NCI-H524 (cell line): ENCODE measurements around the gene TOR4A.
A peak's percentile ranks its signal among the peaks of the same experiment; 100 is the strongest.

Experiments used
- DNase-seq, 2 experiments: peaks; one replicate each; lab custom pipeline; 2025; lab: John Stamatoyannopoulos, UW

TOR4A gene

DNA sequence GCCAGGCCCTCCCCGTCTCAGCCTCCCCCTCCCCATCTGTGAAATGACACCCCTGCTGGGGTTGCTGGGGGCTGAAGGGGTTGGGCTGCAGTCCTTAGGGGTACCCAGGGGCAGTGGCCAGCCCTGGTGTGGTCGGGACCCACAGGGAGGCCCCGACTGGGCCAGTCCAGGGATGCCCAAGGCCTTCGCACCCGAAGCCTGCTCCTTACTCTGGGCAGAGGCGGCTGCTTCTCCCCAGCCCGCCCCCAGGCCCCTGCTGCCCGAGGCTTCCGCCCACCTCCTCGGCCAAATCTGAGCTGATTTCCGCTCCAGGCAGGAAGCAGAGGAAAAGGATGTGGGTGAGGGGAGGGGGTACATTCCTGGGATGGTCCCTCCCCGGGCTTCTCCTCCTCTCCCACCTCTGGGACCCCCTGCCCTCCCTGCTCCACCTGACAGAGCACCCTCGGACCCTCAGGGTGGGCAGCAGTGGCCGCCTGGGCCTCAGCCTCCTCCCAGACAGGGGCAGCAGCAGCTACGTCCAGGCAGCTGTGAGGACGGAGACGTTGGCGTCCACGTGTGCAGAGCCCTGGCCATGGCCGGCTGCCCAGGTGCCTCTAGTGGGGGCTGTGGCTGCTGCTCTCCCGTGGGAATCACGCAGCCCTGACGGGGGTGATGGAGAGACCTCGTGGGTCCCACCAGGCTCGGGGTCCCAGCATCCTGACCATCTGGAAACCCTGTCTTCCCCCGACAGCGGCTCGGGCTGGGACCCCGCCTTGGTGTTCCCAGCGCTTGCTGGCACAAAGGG, 28.7 kb downstream of the TOR4A start:
- no peak for DNase-seq

GRCh38 chr9:137306850-137307254, 29.3 kb downstream of the TOR4A start:
- DNase-seq, result no peak

GRCh38 chr9:137307255-137308056, 29.9 kb downstream of the TOR4A start:
- DNase-seq, result no peak

DNA sequence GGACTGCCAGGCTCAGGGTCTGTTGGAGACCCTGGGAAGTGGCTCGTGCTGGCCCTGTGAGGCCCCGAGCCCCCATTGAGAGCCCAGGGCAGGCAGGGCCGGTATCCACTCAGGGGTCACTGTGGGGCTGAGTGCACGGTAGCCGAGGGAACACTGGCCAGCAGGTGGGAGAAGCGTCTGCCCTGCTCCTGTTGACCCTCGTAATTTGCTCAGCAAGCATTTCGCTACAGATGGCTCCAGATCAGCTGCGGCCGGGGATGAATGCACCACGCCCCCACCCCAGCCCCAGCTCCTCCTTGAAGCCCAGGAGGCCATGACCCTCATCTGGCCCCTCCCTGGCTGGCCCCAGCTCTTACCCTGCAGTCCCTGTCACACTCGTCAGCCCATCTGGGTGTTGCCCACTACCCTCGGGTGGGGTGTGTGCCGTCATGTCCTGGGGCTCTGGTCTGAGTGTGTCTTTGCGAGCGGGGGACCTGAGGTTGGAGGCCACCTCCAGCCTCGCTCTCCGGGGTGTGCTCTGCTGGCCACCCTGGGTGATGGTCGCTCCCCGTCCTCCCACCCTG, 30.6 kb downstream of the TOR4A start:
- DNase-seq, result peak in 1 of 2 experiments; percentile 23

DNA sequence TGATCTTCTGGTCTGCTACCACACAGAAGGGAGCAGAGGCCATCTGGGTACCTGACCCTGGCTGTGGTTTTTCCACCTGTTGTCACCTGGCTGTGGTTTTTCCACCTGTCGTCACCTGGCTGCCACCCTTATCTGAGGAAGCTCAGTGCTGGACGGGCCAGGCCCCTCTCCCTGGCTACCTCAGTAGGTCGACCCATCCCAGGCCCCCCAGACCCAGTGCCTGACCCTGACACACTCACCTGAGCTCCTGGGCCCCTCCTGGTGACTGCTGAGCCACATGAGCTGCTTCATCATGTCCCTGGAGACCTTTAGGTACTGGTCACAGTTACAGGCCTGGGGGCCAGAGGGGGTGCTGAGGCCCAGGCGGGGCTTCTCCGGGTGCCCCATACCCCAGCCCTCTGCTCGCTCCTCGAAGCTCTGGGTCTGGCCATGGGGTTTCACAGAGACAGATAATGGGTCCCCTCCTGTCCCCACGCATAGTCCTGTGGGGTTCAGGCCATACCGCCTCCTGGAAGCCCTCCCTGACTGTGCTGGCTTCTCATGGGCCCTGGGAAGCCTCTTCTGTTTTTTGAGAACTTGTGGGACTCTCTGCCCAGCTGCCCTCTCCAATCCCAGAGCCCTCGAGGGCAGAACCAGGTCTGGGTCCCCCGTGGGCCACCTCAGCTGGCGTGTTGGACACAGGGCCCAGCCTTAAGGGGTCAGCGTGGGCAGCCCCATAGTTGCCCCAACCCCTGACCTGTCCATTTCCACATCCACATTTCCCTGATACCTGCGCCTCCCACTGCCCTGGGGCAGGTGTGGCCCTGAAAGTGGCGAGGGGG, 32.1 kb downstream of the TOR4A start:
- DNase-seq, result no peak

GRCh38 chr9:137310189-137311052, 32.9 kb downstream of the TOR4A start:
- DNase-seq, result peak; percentile 45 to 64

DNA sequence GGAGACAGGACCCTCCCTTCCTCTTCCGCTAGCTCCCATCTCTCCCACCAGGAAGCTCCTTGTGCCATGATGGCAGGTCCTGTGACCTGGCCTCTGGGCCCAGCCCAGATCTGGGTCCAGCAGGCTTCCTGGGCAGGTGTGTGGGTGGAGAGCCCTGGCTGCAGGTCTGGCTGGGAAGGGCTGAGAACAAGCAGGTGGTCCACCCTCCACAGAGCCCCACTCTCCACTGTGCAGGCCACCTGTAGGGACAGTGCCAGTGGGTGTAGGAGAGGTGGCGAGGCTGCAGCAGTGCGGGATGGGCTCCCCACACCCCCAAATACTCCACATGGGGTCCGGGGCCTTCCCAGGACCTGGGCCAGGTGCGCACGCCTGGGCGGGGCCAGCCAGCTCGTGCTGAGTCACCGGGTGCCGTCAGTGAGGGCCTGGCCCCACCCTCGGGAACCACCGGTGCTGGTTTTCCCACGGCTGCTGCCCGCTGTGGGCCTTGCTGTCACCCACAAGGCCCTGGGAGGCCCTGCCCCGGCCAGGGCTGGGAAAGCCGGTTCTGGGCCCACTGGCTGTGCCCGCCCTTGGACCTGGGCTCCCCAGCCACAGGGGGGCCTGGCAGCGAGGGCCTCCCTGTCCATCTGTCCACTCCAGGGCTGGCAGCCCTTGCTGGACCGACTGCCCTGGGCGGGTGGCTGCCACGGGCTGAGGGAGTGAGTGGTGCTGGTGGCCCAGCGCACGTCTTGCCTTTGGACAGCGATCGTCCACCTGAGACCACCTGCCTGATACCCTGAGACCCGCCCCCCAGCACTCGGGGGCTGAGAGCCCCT, 33.9 kb downstream of the TOR4A start:
- no peak for DNase-seq

GRCh38 chr9:137311986-137312851, 34.7 kb downstream of the TOR4A start:
- DNase-seq, result no peak

DNA sequence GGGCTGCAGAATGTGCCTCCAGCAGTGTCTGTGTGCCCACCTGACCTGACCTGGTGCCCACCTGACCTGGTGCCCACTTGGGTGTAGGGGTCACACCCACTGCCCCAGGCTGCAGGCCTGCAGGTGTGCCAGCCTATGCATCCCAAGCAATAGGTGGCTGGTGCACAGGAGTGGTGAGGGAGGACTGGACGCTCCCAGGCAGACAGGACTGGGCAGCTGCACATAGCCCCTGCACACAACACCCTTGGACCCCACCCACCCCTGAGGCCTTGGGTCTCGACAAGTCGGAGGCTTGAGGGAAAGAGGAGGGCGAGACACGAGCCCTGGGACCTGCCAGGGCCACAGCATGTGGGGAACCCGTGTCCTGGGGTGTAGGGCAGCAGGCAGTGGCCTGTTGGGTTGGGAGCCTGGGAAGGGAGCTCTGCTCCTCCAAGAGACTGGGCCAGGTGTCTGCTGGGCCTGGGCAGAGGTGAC, 35.4 kb downstream of the TOR4A start:
- no peak for DNase-seq

DNA sequence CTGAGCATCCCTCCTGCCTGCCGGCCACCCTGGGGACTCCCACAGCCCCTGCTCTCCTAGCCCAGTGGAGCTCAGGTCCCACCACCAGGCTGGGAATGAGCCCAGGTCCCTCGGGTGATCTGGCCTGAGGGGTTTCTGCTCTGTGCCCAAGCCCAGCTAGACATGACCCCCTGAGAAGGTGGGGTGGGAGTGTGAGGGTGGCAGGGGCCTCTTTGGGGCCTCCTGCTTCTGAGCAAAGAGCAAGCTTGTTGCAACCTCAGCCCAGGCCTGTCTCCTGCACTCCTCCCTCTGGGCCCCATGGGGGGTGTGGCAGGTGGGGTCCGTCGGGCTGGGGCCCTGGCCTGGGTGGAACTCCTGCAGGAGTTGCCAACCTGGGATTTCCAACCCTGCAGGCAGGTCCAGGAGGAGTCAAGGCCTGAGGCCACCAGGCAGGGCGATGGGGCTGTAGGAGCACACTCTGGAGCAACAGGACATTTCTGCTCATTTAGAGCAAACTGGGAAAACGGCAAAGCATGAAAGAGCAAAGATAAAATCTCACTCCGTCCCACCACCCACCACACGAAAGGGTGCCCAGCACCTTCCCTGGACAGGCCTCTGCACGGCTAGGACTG, 35.9 kb downstream of the TOR4A start:
- no peak for DNase-seq

DNA sequence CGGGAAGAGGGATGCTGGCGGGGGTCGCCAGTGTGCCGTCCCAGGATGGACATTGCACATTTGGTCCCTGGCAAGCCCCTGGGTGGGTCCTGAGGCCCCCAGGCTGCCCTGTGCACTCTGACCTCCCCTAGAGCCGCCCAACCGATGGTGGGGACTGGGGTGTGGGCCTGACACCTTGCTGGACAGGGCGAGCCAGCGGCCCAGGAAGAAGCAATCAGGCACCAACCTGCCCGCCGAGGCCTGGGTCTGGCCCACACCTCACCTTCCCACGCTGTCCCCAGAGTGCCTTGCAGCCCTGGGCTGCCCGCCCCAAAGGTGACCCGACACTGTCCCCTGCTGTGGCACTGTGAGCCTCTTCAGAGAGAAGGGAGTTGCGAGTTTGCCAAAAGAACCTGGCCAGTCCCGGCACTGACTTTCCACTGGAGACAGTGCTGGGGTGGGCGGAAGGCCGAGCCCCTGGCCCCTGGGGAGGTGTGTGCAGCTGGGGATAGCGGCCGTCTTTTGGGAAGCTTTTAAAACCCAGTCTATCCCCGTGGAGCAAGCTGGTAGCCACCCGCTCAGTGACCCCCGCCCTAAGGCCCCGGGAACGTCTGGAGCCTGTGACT, 36.5 kb downstream of the TOR4A start:
- no peak for DNase-seq

GRCh38 chr9:137314561-137315560, 37.3 kb downstream of the TOR4A start:
- DNase-seq, result no peak

- no peak for DNase-seq
Measured at GRCh38 chr9:137315581-137316011, 38.1 kb downstream of the TOR4A start.

DNA sequence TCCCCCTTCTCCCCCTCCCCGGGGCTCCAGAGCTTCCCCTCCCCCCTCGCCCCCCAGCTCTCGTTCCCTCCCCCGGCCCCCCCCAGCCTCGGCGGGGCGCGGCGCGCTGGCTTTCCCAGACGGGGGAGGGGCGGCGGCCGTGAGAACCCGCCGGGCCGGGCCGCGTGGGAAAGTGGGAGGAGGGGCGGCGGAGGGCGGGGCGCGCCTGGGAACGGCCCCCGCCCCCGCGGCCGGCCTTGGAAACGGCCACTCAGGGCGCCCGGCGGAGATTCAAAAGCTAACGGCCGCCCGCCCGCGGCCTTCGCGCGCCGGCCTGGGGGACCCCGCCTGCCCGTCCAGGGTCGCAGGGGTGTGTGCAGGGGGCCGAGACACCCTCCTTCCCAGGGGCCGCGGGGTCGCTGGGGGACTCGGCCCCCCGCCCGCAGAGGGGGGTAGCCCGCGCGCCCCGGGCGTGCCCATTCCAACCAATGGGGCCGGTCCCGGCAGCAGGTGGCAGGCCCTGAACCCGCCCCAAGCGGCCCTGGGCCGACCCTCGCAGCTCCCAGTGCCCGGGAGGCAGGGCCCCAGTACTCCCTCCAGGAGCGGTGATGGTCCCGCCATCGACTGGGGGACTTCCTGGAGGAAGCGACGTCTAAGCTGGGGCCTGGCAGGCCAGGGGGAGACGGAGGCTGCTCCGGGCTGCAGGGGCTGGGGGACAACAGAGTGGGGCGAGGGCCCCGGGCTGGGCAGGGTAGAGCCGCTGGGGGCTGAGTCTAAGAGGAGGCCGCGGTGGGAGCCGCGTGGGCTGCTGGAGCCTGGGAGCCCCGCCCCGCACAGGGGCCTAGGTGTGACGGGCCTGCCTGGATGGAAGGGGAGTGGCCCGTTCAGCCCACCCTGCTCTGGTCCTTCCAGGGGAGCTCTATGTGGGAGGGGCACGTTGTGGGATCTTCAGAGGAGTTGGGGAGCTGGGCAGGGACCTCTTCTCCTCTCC, 38.8 kb downstream of the TOR4A start:
- no peak for DNase-seq

GRCh38 chr9:137317021-137317717, 39.6 kb downstream of the TOR4A start:
- no peak for DNase-seq
